Activated CD8-positive, alpha-beta T cell treated with anti-CD3 and anti-CD28 coated beads for 36 hours (primary cell): ENCODE data around the gene SMARCB1. TPM values are rescaled to one million over a fixed set of nuclear protein-coding genes. Genes with fewer than 3 reads are reported as not detected.

Experiments used
- ATAC-seq: fragments of 200-7000 bp; cut with Tn5 transposase; one replicate; pipeline ENCODE4 v1.10.0; 2021; ENCODE audit warnings: mild to moderate bottlenecking, moderate library complexity
- CTCF ChIA-PET: fragments of 350-600 bp; sonication (Branson Sonifier 250); formaldehyde crosslinking; loops from one replicate; lab custom pipeline; 2021; ENCODE audit warnings: antibody characterized with exemption; lab: Charles Lee
- POLR2A ChIA-PET: fragments of 350-600 bp; sonication (Branson Sonifier 250); formaldehyde crosslinking; loops from one replicate; lab custom pipeline; 2021; ENCODE audit warnings: antibody characterized with exemption; lab: Charles Lee
- DNase-seq: peaks from one replicate; pipeline ENCODE4 v3.0.0-alpha.2; 2020
- H3K27ac Mint-ChIP-seq: one replicate; pipeline ENCODE4 v1.8.0; 2021; ENCODE audit warnings: mild to moderate bottlenecking, mixed read lengths
- H3K27me3 Mint-ChIP-seq: one replicate; pipeline ENCODE4 v1.8.0; 2021; ENCODE audit warnings: mixed read lengths
- H3K36me3 Mint-ChIP-seq: one replicate; pipeline ENCODE4 v1.8.0; 2021; ENCODE audit warnings: low read depth, mixed read lengths
- H3K4me1 Mint-ChIP-seq: one replicate; pipeline ENCODE4 v1.8.0; 2021; ENCODE audit warnings: low read depth, mixed read lengths
- H3K4me3 Mint-ChIP-seq: one replicate; pipeline ENCODE4 v1.8.0; 2021; ENCODE audit warnings: mild to moderate bottlenecking, moderate library complexity, mixed read lengths
- H3K9me3 Mint-ChIP-seq: one replicate; pipeline ENCODE4 v1.8.0; 2021; ENCODE audit warnings: mixed read lengths
- intact Hi-C: fragments of 100-400 bp; cut with micrococcal nuclease; formaldehyde crosslinking; loops from one replicate; pipeline ENCODE4 v1.10.0; 2022
- total RNA-seq, 2 experiments: library from RNA; stranded (reverse); gene quantifications; one replicate each; pipeline ENCODE4 v1.2.3, GENCODE V29; 2021
- TF ChIP-seq, protein P1 (sequence below): fragments of 200-600 bp; IDR thresholded peaks from one replicate; pipeline ENCODE4 v1.8.0; 2022; ENCODE audit warnings: antibody characterized with exemption, mild to moderate bottlenecking

SMARCB1 gene
- total RNA-seq, 2 experiments from 2014 or later, result 82.8 to 86.3 TPM

DNA sequence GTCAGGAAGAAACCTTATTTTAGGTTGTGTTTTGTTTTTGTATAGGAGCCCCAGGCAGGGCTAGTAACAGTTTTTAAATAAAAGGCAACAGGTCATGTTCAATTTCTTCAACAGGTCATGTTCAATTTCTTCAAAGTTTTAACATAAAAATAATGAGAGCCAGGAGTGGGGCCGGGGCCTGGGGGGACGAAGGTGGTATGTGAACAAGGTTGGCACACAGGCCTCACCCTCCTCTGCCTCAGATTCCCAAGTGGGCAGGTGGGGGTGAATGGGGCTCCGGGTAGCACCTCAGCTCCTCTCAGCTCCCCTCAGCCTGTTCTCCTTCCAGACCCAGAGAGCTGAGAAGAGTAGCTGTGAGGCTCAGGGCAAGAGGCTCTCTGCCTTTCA lies 47.6 kb downstream of the SMARCB1 start:
- intact Hi-C loops, result no loop called here
- Mint-ChIP-seq H3K4me1 (peaks cover 14% of the 10 kb centered on the region), H3K4me3 (no peak overlapping the region), H3K27me3 (peaks cover 2% of the 10 kb centered on the region), H3K36me3 (peaks cover 9% of the 10 kb centered on the region), H3K9me3 (no peaks in the 10 kb centered on the region), H3K27ac (no peak overlapping the region)
- ChIA-PET POLR2A (no interaction called here), CTCF (interaction anchor here (1.2 to 1.8 kb wide), 2 partner anchors 16 to 23 kb away, joined by 4 to 8 read pairs; partner anchors contain the start of gene SLC2A11)
- DNase-seq (no peak), ATAC-seq (no peak)
- TF ChIP-seq, protein P1, sequence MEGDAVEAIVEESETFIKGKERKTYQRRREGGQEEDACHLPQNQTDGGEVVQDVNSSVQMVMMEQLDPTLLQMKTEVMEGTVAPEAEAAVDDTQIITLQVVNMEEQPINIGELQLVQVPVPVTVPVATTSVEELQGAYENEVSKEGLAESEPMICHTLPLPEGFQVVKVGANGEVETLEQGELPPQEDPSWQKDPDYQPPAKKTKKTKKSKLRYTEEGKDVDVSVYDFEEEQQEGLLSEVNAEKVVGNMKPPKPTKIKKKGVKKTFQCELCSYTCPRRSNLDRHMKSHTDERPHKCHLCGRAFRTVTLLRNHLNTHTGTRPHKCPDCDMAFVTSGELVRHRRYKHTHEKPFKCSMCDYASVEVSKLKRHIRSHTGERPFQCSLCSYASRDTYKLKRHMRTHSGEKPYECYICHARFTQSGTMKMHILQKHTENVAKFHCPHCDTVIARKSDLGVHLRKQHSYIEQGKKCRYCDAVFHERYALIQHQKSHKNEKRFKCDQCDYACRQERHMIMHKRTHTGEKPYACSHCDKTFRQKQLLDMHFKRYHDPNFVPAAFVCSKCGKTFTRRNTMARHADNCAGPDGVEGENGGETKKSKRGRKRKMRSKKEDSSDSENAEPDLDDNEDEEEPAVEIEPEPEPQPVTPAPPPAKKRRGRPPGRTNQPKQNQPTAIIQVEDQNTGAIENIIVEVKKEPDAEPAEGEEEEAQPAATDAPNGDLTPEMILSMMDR, result no peak

DNA sequence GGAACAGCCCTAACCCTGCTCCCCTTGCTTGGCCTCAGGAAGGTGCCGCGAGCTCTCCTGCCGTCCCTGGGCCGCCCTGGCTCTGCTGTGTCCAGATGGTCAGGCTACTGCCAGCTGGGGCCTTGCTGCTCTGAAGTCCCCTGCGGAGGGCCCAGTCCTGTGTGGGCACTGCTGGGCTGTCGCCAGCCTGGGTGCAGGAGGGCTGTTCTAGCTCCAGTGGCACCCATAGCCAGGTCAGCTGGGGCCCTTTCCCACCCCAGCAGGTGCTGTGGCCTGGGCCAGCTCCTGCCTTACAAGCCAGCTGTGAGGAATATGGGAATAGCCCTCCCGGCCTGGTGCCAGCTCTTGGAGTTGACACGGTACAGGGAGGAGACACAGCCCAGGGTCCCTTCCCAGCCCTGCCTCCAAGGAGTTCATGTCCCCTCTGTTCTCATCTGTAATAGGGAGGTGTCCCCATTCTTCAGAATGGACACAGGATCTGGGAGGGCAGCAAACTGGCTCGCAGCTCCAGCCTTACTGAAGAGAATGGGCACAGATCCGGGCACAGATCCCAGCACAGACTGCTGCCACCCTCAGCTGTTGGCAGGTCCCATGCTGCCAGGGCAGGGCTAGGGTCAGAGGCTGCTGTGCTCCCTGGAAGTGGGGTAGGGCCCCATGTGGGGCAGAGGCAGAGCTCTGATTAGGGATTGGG lies 48.2 kb downstream of the SMARCB1 start:
- H3K9me3 Mint-ChIP-seq, result no peaks in the 10 kb centered on the region
- no peak overlapping the region for H3K27ac Mint-ChIP-seq
- ChIA-PET CTCF (interaction anchor here (1.1 to 1.8 kb wide), 3 partner anchors 15 to 244 kb away, joined by 3 to 8 read pairs (median 4); partner anchors contain the start of gene SLC2A11), POLR2A (interaction anchor here (0.8 kb wide), 1 partner anchor 39 kb away, joined by 4 read pairs; no protein-coding TSS in a partner anchor)
- no peak overlapping the region for H3K4me3 Mint-ChIP-seq
- DNase-seq (no peak), ATAC-seq (no peak)
- TF ChIP-seq, protein P1, result no peak
- intact Hi-C loops, result loop anchor here (5.0 kb wide), 1 partner anchor 63 kb away; the partner anchor contains the start of gene MMP11
- peaks cover 9% of the 10 kb centered on the region for H3K36me3 Mint-ChIP-seq
- H3K27me3 Mint-ChIP-seq, result peaks cover 2% of the 10 kb centered on the region
- H3K4me1 Mint-ChIP-seq, result peaks cover 19% of the 10 kb centered on the region

DNA sequence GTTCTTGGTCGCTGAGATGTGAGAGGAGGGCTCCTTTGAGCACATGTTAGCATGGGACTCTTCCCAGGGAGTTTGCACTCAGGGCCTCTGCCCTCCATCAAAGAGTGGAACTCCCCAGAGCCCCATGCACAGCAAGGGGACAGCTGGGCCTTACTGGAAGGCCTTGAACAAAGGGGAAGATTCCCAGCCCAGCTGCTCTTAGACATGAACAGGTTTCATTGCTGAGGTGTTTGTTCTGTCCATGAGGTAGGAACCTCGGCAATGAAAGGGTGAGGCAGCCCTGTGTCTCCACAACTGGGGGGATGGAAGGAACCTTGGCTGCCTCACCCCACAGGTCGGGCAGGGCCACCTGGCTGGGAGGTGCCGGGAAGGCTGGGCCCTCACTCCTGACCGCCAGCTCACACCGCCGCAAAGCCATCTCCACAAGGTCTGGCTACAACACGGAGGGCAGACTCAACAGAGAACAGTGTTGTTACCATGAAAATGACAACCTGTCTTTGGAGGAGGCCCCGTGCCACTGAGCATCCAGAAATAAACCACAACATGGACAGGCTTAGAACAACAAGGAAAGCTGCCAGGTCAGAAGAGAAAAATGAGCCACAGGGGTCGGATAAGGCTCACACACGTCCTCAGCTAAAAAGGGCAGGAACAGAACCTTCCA lies 48.8 kb downstream of the SMARCB1 start:
- Mint-ChIP-seq H3K9me3 (no peaks in the 10 kb centered on the region), H3K27ac (no peak overlapping the region), H3K27me3 (peaks cover 2% of the 10 kb centered on the region), H3K36me3 (peaks cover 6% of the 10 kb centered on the region), H3K4me3 (no peak overlapping the region), H3K4me1 (peaks cover 20% of the 10 kb centered on the region)
- ChIA-PET CTCF (interaction anchor here (1.1 to 1.8 kb wide), 4 partner anchors 14 to 244 kb away, joined by 3 to 8 read pairs (median 4); partner anchors contain the start of gene SLC2A11), POLR2A (interaction anchor here (0.8 to 1.3 kb wide), 2 partner anchors 12 to 38 kb away, joined by 4 read pairs; no protein-coding TSS in a partner anchor)
- TF ChIP-seq, protein P1, result no peak
- ATAC-seq, result no peak
- intact Hi-C loops, result loop anchor here (5.0 kb wide), 1 partner anchor 63 kb away; the partner anchor contains the start of gene MMP11
- DNase-seq, result no peak

DNA sequence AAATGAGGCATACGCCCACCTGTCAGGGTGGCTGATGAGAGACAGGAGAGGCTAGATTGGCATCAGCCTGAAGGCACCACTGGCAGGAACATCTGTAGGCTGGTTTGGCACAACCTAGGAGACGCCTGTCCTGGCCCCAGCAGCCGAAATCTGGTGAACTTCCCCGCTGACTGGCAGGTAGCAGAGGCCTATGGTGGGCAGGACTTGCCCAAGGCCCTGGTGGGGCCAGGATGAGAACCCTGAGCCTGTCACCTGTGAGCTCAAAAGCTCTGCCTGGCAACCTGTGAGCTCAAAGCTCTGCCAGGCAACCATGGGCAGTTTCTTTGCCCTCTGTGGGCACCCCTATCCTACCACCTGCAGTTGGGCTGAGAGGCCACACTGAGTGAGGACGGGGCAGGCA lies 49.5 kb downstream of the SMARCB1 start:
- TF ChIP-seq, protein P1, result no peak
- intact Hi-C loops, result loop anchor here (5.0 kb wide), 1 partner anchor 64 kb away; the partner anchor contains the start of gene MMP11
- CTCF ChIA-PET, result interaction anchor here (1.2 kb wide), 1 partner anchor 13 kb away, joined by 5 read pairs; no protein-coding TSS in a partner anchor
- peaks cover 2% of the 10 kb centered on the region for H3K27me3 Mint-ChIP-seq
- H3K27ac Mint-ChIP-seq, result no peak overlapping the region
- POLR2A ChIA-PET, result interaction anchor here (0.8 to 1.3 kb wide), 3 partner anchors 12 to 60 kb away, joined by 3 to 4 read pairs (median 3); no protein-coding TSS in a partner anchor
- H3K4me3 Mint-ChIP-seq, result no peak overlapping the region
- DNase-seq (no peak), ATAC-seq (no peak)
- no peaks in the 10 kb centered on the region for H3K9me3 Mint-ChIP-seq
- peaks cover 2% of the 10 kb centered on the region for H3K36me3 Mint-ChIP-seq
- peaks cover 20% of the 10 kb centered on the region for H3K4me1 Mint-ChIP-seq
